Ovary (tissue), 3 donors: ENCODE results near the gene FITM2.

ENCODE experiments used
- EP300 ChIP-seq: sonication (generic); formaldehyde crosslinking; IDR thresholded peaks from one replicate; pipeline ENCODE4 v1.6.1; 2017; ENCODE audit warnings: antibody characterized with exemption
- POLR2A ChIP-seq: fragments of 450-650 bp; IDR thresholded peaks from one replicate; pipeline ENCODE4 v1.6.1; 2017; ENCODE audit warnings: antibody characterized with exemption, mild to moderate bottlenecking, moderate library complexity
- TF ChIP-seq, protein P1 (sequence below), 3 donors: fragments of 450-650 bp in 2 of 3; fragments of 200-600 bp in 1 of 3; IDR thresholded peaks; one replicate each; pipeline versions ENCODE4 v1.5.1 to v1.8.0; 2016 to 2022; ENCODE audit warnings: antibody characterized with exemption in 3 of 3, mild to moderate bottlenecking in 1 of 3
- donor health status: DM: no; HTN: no; CAD: no.

DNA sequence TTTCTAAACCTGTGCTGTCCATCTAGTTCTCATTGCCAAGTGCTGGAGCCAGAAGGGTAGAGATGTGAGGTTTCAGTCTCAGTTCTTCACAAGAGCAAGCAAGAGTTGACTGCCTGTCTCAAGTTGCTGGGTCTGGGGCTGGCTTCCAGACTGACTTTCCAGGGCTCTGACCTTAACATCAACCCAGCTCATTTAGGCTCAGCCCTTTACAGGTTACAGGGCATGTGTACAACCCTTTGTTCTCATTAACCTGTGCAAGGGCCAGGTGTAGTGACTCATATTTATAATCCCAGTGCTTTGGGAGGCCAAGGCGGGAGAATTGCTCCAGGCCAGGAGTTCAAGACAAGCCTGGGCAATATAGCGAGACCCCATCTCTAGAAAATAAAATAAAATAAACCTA is 30.6 kb downstream of the FITM2 start:
- TF ChIP-seq POLR2A (no peak), EP300 (no peak)
- TF ChIP-seq, protein P1, sequence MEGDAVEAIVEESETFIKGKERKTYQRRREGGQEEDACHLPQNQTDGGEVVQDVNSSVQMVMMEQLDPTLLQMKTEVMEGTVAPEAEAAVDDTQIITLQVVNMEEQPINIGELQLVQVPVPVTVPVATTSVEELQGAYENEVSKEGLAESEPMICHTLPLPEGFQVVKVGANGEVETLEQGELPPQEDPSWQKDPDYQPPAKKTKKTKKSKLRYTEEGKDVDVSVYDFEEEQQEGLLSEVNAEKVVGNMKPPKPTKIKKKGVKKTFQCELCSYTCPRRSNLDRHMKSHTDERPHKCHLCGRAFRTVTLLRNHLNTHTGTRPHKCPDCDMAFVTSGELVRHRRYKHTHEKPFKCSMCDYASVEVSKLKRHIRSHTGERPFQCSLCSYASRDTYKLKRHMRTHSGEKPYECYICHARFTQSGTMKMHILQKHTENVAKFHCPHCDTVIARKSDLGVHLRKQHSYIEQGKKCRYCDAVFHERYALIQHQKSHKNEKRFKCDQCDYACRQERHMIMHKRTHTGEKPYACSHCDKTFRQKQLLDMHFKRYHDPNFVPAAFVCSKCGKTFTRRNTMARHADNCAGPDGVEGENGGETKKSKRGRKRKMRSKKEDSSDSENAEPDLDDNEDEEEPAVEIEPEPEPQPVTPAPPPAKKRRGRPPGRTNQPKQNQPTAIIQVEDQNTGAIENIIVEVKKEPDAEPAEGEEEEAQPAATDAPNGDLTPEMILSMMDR (IDR thresholded peaks at IDR 0.05): no peak
